Rectal smooth muscle tissue (tissue), 1 donor: ENCODE measurements around the gene POR.
A peak's percentile ranks its signal among the peaks of the same experiment; 100 is the strongest.
"Not testable (repeated sequence)": the region's sequence is repeated elsewhere in the genome, so short reads cannot be mapped to it uniquely, and the experiment has no call there.

Source experiments
- H3K27ac ChIP-seq: one replicate; pipeline ENCODE4 v1.7.0; 2013; ENCODE audit warnings: low read depth, low read length, inconsistent platforms
- H3K27me3 ChIP-seq: one replicate; pipeline ENCODE4 v1.7.0; 2013; ENCODE audit warnings: low read length; ENCODE audit not compliant: control insufficient read depth, insufficient read depth
- H3K36me3 ChIP-seq: one replicate; pipeline ENCODE4 v1.7.0; 2013; ENCODE audit warnings: low read length; ENCODE audit not compliant: control insufficient read depth, insufficient read depth
- H3K4me1 ChIP-seq: one replicate; pipeline ENCODE4 v1.7.0; 2013; ENCODE audit warnings: low read length; ENCODE audit not compliant: control insufficient read depth, insufficient read depth
- H3K4me3 ChIP-seq: one replicate; pipeline ENCODE4 v1.7.0; 2013; ENCODE audit warnings: low read length
- H3K9ac ChIP-seq: one replicate; pipeline ENCODE4 v1.7.0; 2013; ENCODE audit warnings: low read length

POR gene

GRCh38 chr7:75911186-75911585 is 3.8 kb upstream of the POR start:
- not testable (repeated sequence) for H3K27ac ChIP-seq, H3K9ac ChIP-seq, H3K4me1 ChIP-seq, H3K4me3 ChIP-seq, H3K36me3 ChIP-seq, H3K27me3 ChIP-seq

- H3K9ac ChIP-seq, result no peak overlapping the region
- H3K27me3 ChIP-seq, result no peaks in the 10 kb centered on the region
- H3K27ac ChIP-seq, result no peak overlapping the region
- peaks cover 10% of the 10 kb centered on the region for H3K4me1 ChIP-seq
- no peak overlapping the region for H3K4me3 ChIP-seq
- H3K36me3 ChIP-seq, result no peaks in the 10 kb centered on the region
Measured at GRCh38 chr7:75913437-75913836, 1.5 kb upstream of the POR start.

- Histone ChIP-seq H3K4me1 (peaks cover 10% of the 10 kb centered on the region), H3K27me3 (no peaks in the 10 kb centered on the region), H3K36me3 (no peaks in the 10 kb centered on the region), H3K4me3 (peak overlapping the region; percentile 97), H3K9ac (peak overlapping the region; percentile 54), H3K27ac (peak overlapping the region; percentile 93)
Measured at GRCh38 chr7:75914169-75914654, 743 bp upstream of the POR start.

GRCh38 chr7:75915416-75916156 is 631 bp downstream of the POR start:
- Histone ChIP-seq H3K4me3 (peak overlapping the region; percentile 76), H3K9ac (peak overlapping the region; percentile 25), H3K36me3 (no peaks in the 10 kb centered on the region), H3K4me1 (peaks cover 10% of the 10 kb centered on the region), H3K27ac (peak overlapping the region; percentile 93), H3K27me3 (no peaks in the 10 kb centered on the region)

- Histone ChIP-seq H3K36me3 (no peaks in the 10 kb centered on the region), H3K27me3 (no peaks in the 10 kb centered on the region), H3K27ac (no peak overlapping the region), H3K4me1 (peaks cover 10% of the 10 kb centered on the region), H3K9ac (no peak overlapping the region), H3K4me3 (peak overlapping the region; percentile 76)
Measured at GRCh38 chr7:75916259-75916658, 1.3 kb downstream of the POR start.

- H3K4me1 ChIP-seq, result peaks cover 10% of the 10 kb centered on the region
- H3K27ac ChIP-seq, result no peak overlapping the region
- no peak overlapping the region for H3K4me3 ChIP-seq
- H3K27me3 ChIP-seq, result no peaks in the 10 kb centered on the region
- H3K36me3 ChIP-seq, result no peaks in the 10 kb centered on the region
- H3K9ac ChIP-seq, result no peak overlapping the region
Measured at GRCh38 chr7:75916685-75917634, 2.0 kb downstream of the POR start.

GRCh38 chr7:75920431-75921161 is 5.6 kb downstream of the POR start:
- H3K27me3 ChIP-seq, result no peaks in the 10 kb centered on the region
- no peaks in the 10 kb centered on the region for H3K36me3 ChIP-seq
- peaks cover 6% of the 10 kb centered on the region for H3K4me1 ChIP-seq
- H3K9ac ChIP-seq, result no peak overlapping the region
- H3K4me3 ChIP-seq, result no peak overlapping the region
- no peak overlapping the region for H3K27ac ChIP-seq

GRCh38 chr7:75921479-75921878 is 6.5 kb downstream of the POR start:
- H3K27ac ChIP-seq, result no peak overlapping the region
- H3K36me3 ChIP-seq, result no peaks in the 10 kb centered on the region
- H3K9ac ChIP-seq, result no peak overlapping the region
- H3K4me1 ChIP-seq, result no peaks in the 10 kb centered on the region
- no peak overlapping the region for H3K4me3 ChIP-seq
- H3K27me3 ChIP-seq, result no peaks in the 10 kb centered on the region

GRCh38 chr7:75922966-75923603 is 8.1 kb downstream of the POR start:
- H3K27me3 ChIP-seq, result no peaks in the 10 kb centered on the region
- no peak overlapping the region for H3K27ac ChIP-seq
- no peaks in the 10 kb centered on the region for H3K36me3 ChIP-seq
- H3K4me3 ChIP-seq, result no peak overlapping the region
- H3K9ac ChIP-seq, result no peak overlapping the region
- no peaks in the 10 kb centered on the region for H3K4me1 ChIP-seq

GRCh38 chr7:75924256-75924655 is 9.3 kb downstream of the POR start:
- Histone ChIP-seq H3K27ac (no peak overlapping the region), H3K4me1 (no peaks in the 10 kb centered on the region), H3K27me3 (no peaks in the 10 kb centered on the region), H3K9ac (no peak overlapping the region), H3K4me3 (no peak overlapping the region), H3K36me3 (no peaks in the 10 kb centered on the region)

GRCh38 chr7:75924889-75925288 is 9.9 kb downstream of the POR start:
- Histone ChIP-seq H3K4me1 (no peaks in the 10 kb centered on the region), H3K9ac (no peak overlapping the region), H3K27ac (no peak overlapping the region), H3K4me3 (no peak overlapping the region), H3K27me3 (no peaks in the 10 kb centered on the region), H3K36me3 (no peaks in the 10 kb centered on the region)
